Esophagus squamous epithelium (tissue), 4 donors: Measurements from ENCODE around the gene ZNF765.
"Not testable (repeated sequence)": the region's sequence is repeated elsewhere in the genome, so short reads cannot be mapped to it uniquely, and the experiment has no call there.

ENCODE experiments used
- CTCF ChIP-seq, 6 experiments: fragments of 450-650 bp in 4 of 6; fragments of 200-600 bp in 2 of 6; sonication (generic) in 2 of 6; IDR thresholded peaks; one replicate each; pipeline ENCODE4 v1.5.1; 2016 to 2019; ENCODE audit warnings: antibody characterized with exemption in 6 of 6, mild to moderate bottlenecking in 4 of 6, moderate library complexity in 4 of 6
- POLR2A ChIP-seq, 4 donors: fragments of 450-650 bp; IDR thresholded peaks; one replicate each; pipeline ENCODE4 v1.6.1; 2017; ENCODE audit warnings: antibody characterized with exemption in 4 of 4, mild to moderate bottlenecking in 4 of 4, moderate library complexity in 3 of 4

- TF ChIP-seq CTCF, POLR2A (IDR thresholded peaks at IDR 0.05): not testable (repeated sequence)
Observed at GRCh38 chr19:53474832-53475231, 79.9 kb downstream of the ZNF765 start.
